HEK293T (cell line): ENCODE data around the gene CD83.

ENCODE experiments used
- CTCF ChIA-PET: fragments of 350-600 bp; formaldehyde crosslinking; extraction: SDS; loops from one replicate; lab custom pipeline; 2021; ENCODE audit warnings: antibody characterized with exemption, inconsistent platforms; lab: Yijun Ruan, JAX
- POLR2A ChIA-PET: fragments of 350-600 bp; formaldehyde crosslinking; extraction: SDS; loops from one replicate; lab custom pipeline; 2020; ENCODE audit warnings: antibody characterized with exemption, inconsistent platforms; lab: Yijun Ruan, JAX
- DNase-seq: peaks from one replicate; pipeline ENCODE4 v3.0.0; 2012; ENCODE audit warnings: mixed read lengths; ENCODE audit errors: extremely low spot score
- ARNT ChIP-seq: fragments of 450-650 bp; IDR thresholded peaks from 2 replicates; pipeline ENCODE4 v1.6.1; 2017; ENCODE audit warnings: mild to moderate bottlenecking
- BHLHE40 ChIP-seq: fragments of 450-650 bp; IDR thresholded peaks from 2 replicates; pipeline ENCODE4 v1.6.1; 2016; ENCODE audit warnings: mild to moderate bottlenecking, moderate library complexity, borderline replicate concordance
- CTBP1 ChIP-seq: fragments of 450-650 bp; IDR thresholded peaks from 2 replicates; pipeline ENCODE4 v1.6.1; 2016; ENCODE audit warnings: borderline replicate concordance
- ELF4 ChIP-seq: fragments of 450-650 bp; IDR thresholded peaks from 2 replicates; pipeline ENCODE4 v1.6.1; 2017; ENCODE audit warnings: antibody characterized with exemption
- FOXA1 ChIP-seq: fragments of 450-650 bp; IDR thresholded peaks from 2 replicates; pipeline ENCODE4 v1.6.1; 2016; ENCODE audit warnings: mild to moderate bottlenecking
- FOXK2 ChIP-seq: fragments of 450-650 bp; IDR thresholded peaks from 2 replicates; pipeline ENCODE4 v1.6.1; 2016; ENCODE audit warnings: mild to moderate bottlenecking
- FOXM1 ChIP-seq: fragments of 450-650 bp; IDR thresholded peaks from 2 replicates; pipeline ENCODE4 v1.6.1; 2017; ENCODE audit warnings: mild to moderate bottlenecking, borderline replicate concordance
- HDGF ChIP-seq: fragments of 450-650 bp; IDR thresholded peaks from 2 replicates; pipeline ENCODE4 v1.6.1; 2017; ENCODE audit warnings: antibody characterized with exemption, borderline replicate concordance
- L3MBTL2 ChIP-seq: fragments of 450-650 bp; conservative IDR thresholded peaks from 2 replicates; pipeline ENCODE4 v1.6.1; 2016; ENCODE audit warnings: mild to moderate bottlenecking
- LEF1 ChIP-seq: fragments of 450-650 bp; IDR thresholded peaks from 2 replicates; pipeline ENCODE4 v1.6.1; 2017; ENCODE audit warnings: mild to moderate bottlenecking, borderline replicate concordance
- NFRKB ChIP-seq: fragments of 450-650 bp; IDR thresholded peaks from 2 replicates; pipeline ENCODE4 v1.6.1; 2016; ENCODE audit warnings: mild to moderate bottlenecking, moderate library complexity
- PKNOX1 ChIP-seq: fragments of 450-650 bp; IDR thresholded peaks from 2 replicates; pipeline ENCODE4 v1.6.1; 2016
- SP1 ChIP-seq: fragments of 450-650 bp; IDR thresholded peaks from 2 replicates; pipeline ENCODE4 v1.6.1; 2017
- SUZ12 ChIP-seq: fragments of 450-650 bp; IDR thresholded peaks from 2 replicates; pipeline ENCODE4 v1.6.1; 2016; ENCODE audit warnings: mild to moderate bottlenecking
- TARDBP ChIP-seq: fragments of 450-650 bp; IDR thresholded peaks from 2 replicates; pipeline ENCODE4 v1.6.1; 2016
- ZNF384 ChIP-seq: fragments of 450-650 bp; IDR thresholded peaks from 2 replicates; pipeline ENCODE4 v1.6.1; 2016

CD83 gene

GRCh38 chr6:14177413-14178082 lies 60.0 kb downstream of the CD83 start:
- POLR2A ChIA-PET: no interaction called here
- no peak for DNase-seq
- no peak for TF ChIP-seq ARNT
- no peak for TF ChIP-seq L3MBTL2
- no peak for TF ChIP-seq LEF1
- CTCF ChIA-PET: no interaction called here

- CTCF ChIA-PET: no interaction called here
- no peak for DNase-seq
- POLR2A ChIA-PET: no interaction called here
- TF ChIP-seq SP1 (no peak), SUZ12 (no peak), FOXM1 (no peak), ZNF384 (no peak), PKNOX1 (no peak), ELF4 (no peak), FOXA1 (no peak), BHLHE40 (no peak), NFRKB (no peak), HDGF (no peak), L3MBTL2 (no peak), FOXK2 (no peak), LEF1 (no peak), CTBP1 (no peak), ARNT (no peak), TARDBP (no peak)
Measured at GRCh38 chr6:14178083-14178445, 60.5 kb downstream of the CD83 start.

- no peak for DNase-seq
- ChIA-PET CTCF (no interaction called here), POLR2A (no interaction called here)
- TF ChIP-seq SUZ12 (no peak), SP1 (no peak), FOXK2 (no peak), TARDBP (no peak), CTBP1 (no peak), HDGF (no peak), L3MBTL2 (no peak), NFRKB (no peak), ARNT (no peak), BHLHE40 (no peak), LEF1 (no peak), FOXM1 (no peak), PKNOX1 (no peak), ELF4 (no peak), FOXA1 (no peak), ZNF384 (no peak)
Measured at GRCh38 chr6:14180609-14181008, 63.0 kb downstream of the CD83 start.

GRCh38 chr6:14182916-14183315 lies 65.3 kb downstream of the CD83 start:
- TF ChIP-seq PKNOX1 (peak; percentile 65), FOXK2 (no peak)
- no peak for DNase-seq

More at GRCh38 chr6:14182916-14183315, 65.3 kb downstream of the CD83 start:
- CTCF ChIA-PET: interaction anchor here (1.4 kb wide), 1 partner anchor 13 kb away, joined by 3 read pairs; no protein-coding TSS in a partner anchor
- POLR2A ChIA-PET: interaction anchor here (0.7 kb wide), 1 partner anchor 1440 kb away, joined by 3 read pairs; no protein-coding TSS in a partner anchor
